BJ (cell line): ENCODE data around the gene SNX8. TPM values are rescaled to one million over a fixed set of nuclear protein-coding genes. Genes with fewer than 3 reads are reported as not detected.

Source experiments
- CTCF ChIA-PET: fragments of 350-600 bp; formaldehyde crosslinking; extraction: SDS; loops from one replicate; lab custom pipeline; 2021; ENCODE audit warnings: antibody characterized with exemption, inconsistent platforms; lab: Yijun Ruan, JAX
- POLR2A ChIA-PET: fragments of 300-600 bp; sonication (Branson Sonifier 250); formaldehyde crosslinking; extraction: SDS; loops from one replicate; lab custom pipeline; 2021; ENCODE audit warnings: antibody characterized with exemption; lab: Charles Lee
- DNase-seq: peaks from one replicate; pipeline ENCODE4 v3.0.0-alpha.2; 2011; ENCODE audit warnings: low read depth
- H3K27me3 ChIP-seq: 2 replicates; pipeline ENCODE4 v1.6.0; 2011; ENCODE audit warnings: low read length; ENCODE audit not compliant: control insufficient read depth, insufficient read depth
- H3K36me3 ChIP-seq: 2 replicates; pipeline ENCODE4 v1.5.1; 2011; ENCODE audit warnings: low read length; ENCODE audit not compliant: control insufficient read depth, insufficient read depth
- H3K4me3 ChIP-seq: 2 replicates; pipeline ENCODE4 v1.5.1; 2011; ENCODE audit warnings: low read depth, mild to moderate bottlenecking, control low read depth, low read length
- polyA plus RNA-seq: library from polyadenylated mRNA; depleted of rRNA; stranded (reverse); fragments of >200 nt; gene quantifications from 2 replicates; pipeline ENCODE4 v1.2.3, GENCODE V29; 2011
- TF ChIP-seq, protein P1 (sequence below): IDR thresholded peaks from 2 replicates; pipeline ENCODE4 v1.5.1; 2011; ENCODE audit warnings: low read depth, mild to moderate bottlenecking, control low read depth, inconsistent platforms, low read length, moderate library complexity; ENCODE audit not compliant: insufficient read depth

SNX8 gene
- polyA plus RNA-seq, 1 experiment, result 62.1 TPM

DNA sequence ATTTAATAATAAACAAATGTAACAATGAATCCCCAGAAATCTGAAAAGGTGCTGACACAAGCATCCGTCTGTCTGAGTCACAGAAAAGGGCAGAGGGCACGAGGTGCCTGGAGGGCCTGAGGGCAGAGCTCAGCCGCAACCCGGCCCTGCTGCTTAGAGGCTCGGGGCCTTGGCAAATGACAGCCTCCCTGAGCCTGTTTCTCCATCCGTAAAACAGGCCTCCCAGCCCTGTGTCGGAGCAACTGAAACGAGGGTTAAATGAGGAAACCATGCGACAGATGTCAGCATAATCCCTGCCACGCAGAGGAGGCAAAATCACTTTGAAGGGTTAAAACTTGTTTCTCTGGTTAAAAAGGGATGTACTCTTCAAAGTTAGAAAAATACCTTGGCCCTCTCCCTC, 47.3 kb downstream of the SNX8 start:
- DNase-seq, result peak; percentile 28
- ChIA-PET CTCF (no interaction called here), POLR2A (no interaction called here)
- Histone ChIP-seq H3K27me3 (no peaks in the 10 kb centered on the region), H3K36me3 (peaks cover 9% of the 10 kb centered on the region), H3K4me3 (no peak overlapping the region)
- TF ChIP-seq, protein P1, sequence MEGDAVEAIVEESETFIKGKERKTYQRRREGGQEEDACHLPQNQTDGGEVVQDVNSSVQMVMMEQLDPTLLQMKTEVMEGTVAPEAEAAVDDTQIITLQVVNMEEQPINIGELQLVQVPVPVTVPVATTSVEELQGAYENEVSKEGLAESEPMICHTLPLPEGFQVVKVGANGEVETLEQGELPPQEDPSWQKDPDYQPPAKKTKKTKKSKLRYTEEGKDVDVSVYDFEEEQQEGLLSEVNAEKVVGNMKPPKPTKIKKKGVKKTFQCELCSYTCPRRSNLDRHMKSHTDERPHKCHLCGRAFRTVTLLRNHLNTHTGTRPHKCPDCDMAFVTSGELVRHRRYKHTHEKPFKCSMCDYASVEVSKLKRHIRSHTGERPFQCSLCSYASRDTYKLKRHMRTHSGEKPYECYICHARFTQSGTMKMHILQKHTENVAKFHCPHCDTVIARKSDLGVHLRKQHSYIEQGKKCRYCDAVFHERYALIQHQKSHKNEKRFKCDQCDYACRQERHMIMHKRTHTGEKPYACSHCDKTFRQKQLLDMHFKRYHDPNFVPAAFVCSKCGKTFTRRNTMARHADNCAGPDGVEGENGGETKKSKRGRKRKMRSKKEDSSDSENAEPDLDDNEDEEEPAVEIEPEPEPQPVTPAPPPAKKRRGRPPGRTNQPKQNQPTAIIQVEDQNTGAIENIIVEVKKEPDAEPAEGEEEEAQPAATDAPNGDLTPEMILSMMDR, result no peak

DNA sequence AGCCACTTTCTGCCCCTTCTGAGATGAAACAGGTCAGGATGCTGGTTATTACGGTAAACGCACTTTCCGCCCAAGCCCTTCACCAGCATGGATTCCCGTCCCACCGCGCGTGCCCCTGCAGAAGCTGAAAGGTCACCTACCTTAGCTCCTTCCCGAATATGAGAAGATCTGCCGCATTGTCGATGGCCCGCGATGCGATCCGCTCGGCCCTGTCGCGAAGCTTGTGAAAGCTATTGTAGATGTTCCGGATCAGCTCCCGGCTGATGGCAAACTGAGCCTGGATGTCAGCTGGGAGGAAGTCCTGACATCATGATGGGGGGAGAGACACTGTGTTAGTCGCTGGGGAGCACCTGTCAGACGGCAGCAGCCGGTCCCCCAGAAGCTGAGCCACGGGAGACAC, 50.1 kb downstream of the SNX8 start:
- no peak for DNase-seq
- TF ChIP-seq, protein P1, result no peak
- H3K36me3 ChIP-seq, result peaks cover 7% of the 10 kb centered on the region
- ChIA-PET CTCF (no interaction called here), POLR2A (no interaction called here)
- no peak overlapping the region for H3K4me3 ChIP-seq
- H3K27me3 ChIP-seq, result no peaks in the 10 kb centered on the region

- TF ChIP-seq, protein P1, result no peak
- no peak for DNase-seq
- ChIA-PET CTCF (no interaction called here), POLR2A (interaction anchor here (0.6 kb wide), 1 partner anchor 91 kb away, joined by 3 read pairs; no protein-coding TSS in a partner anchor)
- Histone ChIP-seq H3K36me3 (peaks cover 7% of the 10 kb centered on the region), H3K4me3 (no peak overlapping the region), H3K27me3 (no peaks in the 10 kb centered on the region)
Measured at GRCh38 chr7:2263176-2263575, 51.1 kb downstream of the SNX8 start.

GRCh38 chr7:2261611-2262010, 52.6 kb downstream of the SNX8 start:
- peaks cover 12% of the 10 kb centered on the region for H3K36me3 ChIP-seq
- TF ChIP-seq, protein P1, result no peak
- no peaks in the 10 kb centered on the region for H3K27me3 ChIP-seq
- DNase-seq, result no peak
- no peak overlapping the region for H3K4me3 ChIP-seq
- ChIA-PET POLR2A (no interaction called here), CTCF (interaction anchor here (1.3 to 3.2 kb wide), 2 partner anchors 13 to 86 kb away, joined by 4 to 11 read pairs; no protein-coding TSS in a partner anchor)

DNA sequence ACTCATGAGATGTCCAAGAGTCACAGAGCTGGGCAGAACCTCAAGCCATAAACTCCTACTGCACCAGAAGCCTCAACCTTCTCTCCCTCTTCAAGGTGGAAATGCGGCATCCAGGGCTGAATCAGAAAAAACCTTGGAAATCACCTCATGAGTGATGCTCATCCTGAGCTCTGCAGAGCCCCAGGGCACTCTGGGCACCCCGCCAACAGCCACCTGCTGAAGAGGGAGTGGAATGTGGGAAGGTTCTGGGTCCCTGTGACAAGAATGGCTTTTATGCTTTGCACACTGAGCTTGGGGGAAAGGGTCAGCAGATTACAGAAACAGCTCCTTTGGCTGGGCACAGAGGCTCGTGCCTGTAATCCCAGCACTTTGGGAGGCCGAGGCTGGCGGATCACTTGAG, 53.4 kb downstream of the SNX8 start:
- ChIA-PET CTCF (interaction anchor here (1.3 to 3.2 kb wide), 2 partner anchors 12 to 87 kb away, joined by 4 to 11 read pairs; no protein-coding TSS in a partner anchor), POLR2A (interaction anchor here (0.6 kb wide), 1 partner anchor 12 kb away, joined by 3 read pairs; no protein-coding TSS in a partner anchor)
- DNase-seq, result no peak
- Histone ChIP-seq H3K4me3 (no peak overlapping the region), H3K36me3 (peaks cover 12% of the 10 kb centered on the region), H3K27me3 (no peaks in the 10 kb centered on the region)
- TF ChIP-seq, protein P1, result no peak
